Liver (tissue), 9 donors: Measurements from ENCODE around the gene KDELR3. TPM values are rescaled to one million over a fixed set of nuclear protein-coding genes. Genes with fewer than 3 reads are reported as not detected.

Experiments used
- DNase-seq: peaks from one replicate; pipeline ENCODE4 v3.0.0-alpha.2; 2017; ENCODE audit warnings: low spot score
- H3K27ac ChIP-seq, 2 donors: one replicate each; pipeline ENCODE4 v1.7.0; 2013; ENCODE audit warnings: inconsistent platforms in 2 of 2, low read length in 2 of 2, control low read depth in 1 of 2, low read depth in 1 of 2, mild to moderate bottlenecking in 1 of 2
- H3K27me3 ChIP-seq, 4 donors: one replicate each; pipeline versions ENCODE4 v1.6.1 to v1.7.0; 2013; ENCODE audit warnings: low read length in 3 of 4, inconsistent platforms in 1 of 4, mild to moderate bottlenecking in 1 of 4, moderate library complexity in 1 of 4; ENCODE audit not compliant: control insufficient read depth in 4 of 4, insufficient read depth in 4 of 4
- H3K36me3 ChIP-seq, 4 donors: one replicate each; pipeline versions ENCODE4 v1.6.1 to v1.7.0; 2013; ENCODE audit warnings: low read length in 3 of 4, mild to moderate bottlenecking in 3 of 4, low read depth in 1 of 4, moderate library complexity in 1 of 4; ENCODE audit not compliant: control insufficient read depth in 4 of 4, insufficient read depth in 3 of 4
- H3K4me1 ChIP-seq, 4 donors: one replicate each; pipeline versions ENCODE4 v1.6.1 to v1.7.0; 2013; ENCODE audit warnings: low read length in 3 of 4, mild to moderate bottlenecking in 3 of 4, moderate library complexity in 1 of 4; ENCODE audit not compliant: control insufficient read depth in 4 of 4, insufficient read depth in 4 of 4
- H3K4me3 ChIP-seq, 3 donors: one replicate each; pipeline versions ENCODE4 v1.6.1 to v1.7.0; 2013; ENCODE audit warnings: low read length in 3 of 3, control low read depth in 1 of 3, low read depth in 1 of 3, mild to moderate bottlenecking in 1 of 3
- H3K9ac ChIP-seq, 2 donors: one replicate each; pipeline ENCODE4 v1.7.0; 2013; ENCODE audit warnings: low read length in 2 of 2, mild to moderate bottlenecking in 2 of 2, moderate library complexity in 2 of 2, control low read depth in 1 of 2, low read depth in 1 of 2
- H3K9me3 ChIP-seq, 4 donors: one replicate each; pipeline versions ENCODE4 v1.6.1 to v1.7.0; 2013; ENCODE audit warnings: low read length in 3 of 4; ENCODE audit not compliant: control insufficient read depth in 4 of 4
- EGR1 ChIP-seq, 2 donors: IDR thresholded peaks; 2 replicates each; pipeline ENCODE4 v1.6.1; 2016 to 2018; ENCODE audit warnings: antibody characterized with exemption in 2 of 2, low read depth in 2 of 2
- FOXA1 ChIP-seq: IDR thresholded peaks from 2 replicates; pipeline ENCODE4 v1.6.1; 2016; ENCODE audit warnings: antibody characterized with exemption
- FOXA2 ChIP-seq: IDR thresholded peaks from 2 replicates; pipeline ENCODE4 v1.6.1; 2016; ENCODE audit warnings: antibody characterized with exemption
- GABPA ChIP-seq, 2 donors: IDR thresholded peaks in 1 of 2; conservative IDR thresholded peaks in 1 of 2; 2 replicates each; pipeline ENCODE4 v1.6.1; 2016; ENCODE audit warnings: antibody characterized with exemption in 2 of 2, mild to moderate bottlenecking in 1 of 2, moderate library complexity in 1 of 2
- HNF4G ChIP-seq: IDR thresholded peaks from 2 replicates; pipeline ENCODE4 v1.6.1; 2016; ENCODE audit warnings: antibody characterized with exemption
- JUND ChIP-seq, 2 donors: IDR thresholded peaks; 2 replicates each; pipeline ENCODE4 v1.6.1; 2016; ENCODE audit warnings: antibody characterized with exemption in 2 of 2
- NR2F2 ChIP-seq: IDR thresholded peaks from 2 replicates; pipeline ENCODE4 v1.6.1; 2016; ENCODE audit warnings: antibody characterized with exemption
- RAD21 ChIP-seq, 2 donors: IDR thresholded peaks; 2 replicates each; pipeline ENCODE4 v1.6.1; 2016; ENCODE audit warnings: antibody characterized with exemption in 2 of 2, mild to moderate bottlenecking in 2 of 2
- SP1 ChIP-seq: IDR thresholded peaks from 2 replicates; pipeline ENCODE4 v1.6.1; 2018; ENCODE audit warnings: antibody characterized with exemption, mild to moderate bottlenecking
- TAF1 ChIP-seq: conservative IDR thresholded peaks from 2 replicates; pipeline ENCODE4 v1.6.1; 2016; ENCODE audit warnings: antibody characterized with exemption, mild to moderate bottlenecking
- YY1 ChIP-seq: IDR thresholded peaks from 2 replicates; pipeline ENCODE4 v1.6.1; 2016; ENCODE audit warnings: antibody characterized with exemption, mild to moderate bottlenecking
- WGBS: extraction: QIAGEN DNeasy Blood & Tissue Kit; methylation state at CpG from one replicate; pipeline ENCODE4 v1.1.7; 2013; 5-methylcytosine and 5-hydroxymethylcytosine counted together
- polyA plus RNA-seq, 2 donors: library from polyadenylated mRNA; stranded (reverse) in 1 of 2; unstranded in 1 of 2; fragments of 200-250 nt in 1 of 2; fragments of >200 nt in 1 of 2; fragmentation: Nextera tagmentation in 1 of 2; extraction: Ambion mirVana in 1 of 2; gene quantifications; one replicate each; pipeline versions ENCODE4 v1.2.1 to v1.2.3, GENCODE V29; 2013 to 2015
- total RNA-seq, 2 donors: library from RNA; depleted of rRNA; stranded (reverse); fragments of >200 nt; gene quantifications; one replicate each; pipeline ENCODE4 v1.2.3, GENCODE V29; 2014
- TF ChIP-seq, protein P1 (sequence below): fragments of 150-350 bp; IDR thresholded peaks from 2 replicates; pipeline ENCODE4 v1.5.1; 2017; ENCODE audit warnings: improper control_type of control experiment, low read depth, low read length; ENCODE audit not compliant: missing input control
- TF ChIP-seq, protein P2 (sequence below): IDR thresholded peaks from 2 replicates; pipeline ENCODE4 v1.6.1; 2016; ENCODE audit warnings: antibody characterized with exemption
- TF ChIP-seq, protein P3 (sequence below): IDR thresholded peaks from 2 replicates; pipeline ENCODE4 v1.6.1; 2016; ENCODE audit warnings: antibody characterized with exemption, mild to moderate bottlenecking
- TF ChIP-seq, protein P4 (sequence below): IDR thresholded peaks from 2 replicates; pipeline ENCODE4 v1.6.1; 2016; ENCODE audit warnings: antibody characterized with exemption
- donor health status: healthy.
- donor health status: healthy.
- donor health status: healthy.
- donor health status: healthy.
- donor health status: healthy.

KDELR3 gene
- total and polyA plus RNA-seq, 4 donors, result 3.5 to 12.8 (median 9.5) TPM

DNA sequence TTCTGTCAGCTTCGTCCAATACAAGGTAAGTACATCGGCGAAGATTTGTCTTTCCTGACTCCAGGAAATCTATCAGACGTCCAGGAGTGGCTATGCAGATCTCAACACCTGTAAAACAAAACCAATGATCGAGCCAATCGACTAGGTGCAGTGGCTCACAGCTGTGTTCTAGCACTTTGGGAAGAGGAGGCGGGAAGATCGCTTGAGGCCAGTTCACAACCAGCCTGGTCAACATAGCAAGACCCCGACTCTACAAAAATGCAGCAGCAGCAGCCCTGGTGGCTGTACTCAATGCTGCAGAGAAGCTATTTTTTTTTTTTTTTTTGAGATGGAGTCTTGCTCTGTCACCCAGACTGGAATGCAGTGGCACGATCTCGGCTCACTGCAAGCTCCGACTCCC is 27.0 kb downstream of the KDELR3 start (continued):
- TF ChIP-seq, protein P1, sequence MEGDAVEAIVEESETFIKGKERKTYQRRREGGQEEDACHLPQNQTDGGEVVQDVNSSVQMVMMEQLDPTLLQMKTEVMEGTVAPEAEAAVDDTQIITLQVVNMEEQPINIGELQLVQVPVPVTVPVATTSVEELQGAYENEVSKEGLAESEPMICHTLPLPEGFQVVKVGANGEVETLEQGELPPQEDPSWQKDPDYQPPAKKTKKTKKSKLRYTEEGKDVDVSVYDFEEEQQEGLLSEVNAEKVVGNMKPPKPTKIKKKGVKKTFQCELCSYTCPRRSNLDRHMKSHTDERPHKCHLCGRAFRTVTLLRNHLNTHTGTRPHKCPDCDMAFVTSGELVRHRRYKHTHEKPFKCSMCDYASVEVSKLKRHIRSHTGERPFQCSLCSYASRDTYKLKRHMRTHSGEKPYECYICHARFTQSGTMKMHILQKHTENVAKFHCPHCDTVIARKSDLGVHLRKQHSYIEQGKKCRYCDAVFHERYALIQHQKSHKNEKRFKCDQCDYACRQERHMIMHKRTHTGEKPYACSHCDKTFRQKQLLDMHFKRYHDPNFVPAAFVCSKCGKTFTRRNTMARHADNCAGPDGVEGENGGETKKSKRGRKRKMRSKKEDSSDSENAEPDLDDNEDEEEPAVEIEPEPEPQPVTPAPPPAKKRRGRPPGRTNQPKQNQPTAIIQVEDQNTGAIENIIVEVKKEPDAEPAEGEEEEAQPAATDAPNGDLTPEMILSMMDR, result no peak
- TF ChIP-seq EGR1 (IDR thresholded peaks at IDR 0.05; ENCODE audit: low read depth in 2 of 2), result no peak
- no peak for TF ChIP-seq GABPA (IDR thresholded peaks at IDR 0.05 in 1 of 2, conservative IDR thresholded peaks at IDR 0.05 in 1 of 2)
- no peak for TF ChIP-seq RAD21 (IDR thresholded peaks at IDR 0.05)

DNA sequence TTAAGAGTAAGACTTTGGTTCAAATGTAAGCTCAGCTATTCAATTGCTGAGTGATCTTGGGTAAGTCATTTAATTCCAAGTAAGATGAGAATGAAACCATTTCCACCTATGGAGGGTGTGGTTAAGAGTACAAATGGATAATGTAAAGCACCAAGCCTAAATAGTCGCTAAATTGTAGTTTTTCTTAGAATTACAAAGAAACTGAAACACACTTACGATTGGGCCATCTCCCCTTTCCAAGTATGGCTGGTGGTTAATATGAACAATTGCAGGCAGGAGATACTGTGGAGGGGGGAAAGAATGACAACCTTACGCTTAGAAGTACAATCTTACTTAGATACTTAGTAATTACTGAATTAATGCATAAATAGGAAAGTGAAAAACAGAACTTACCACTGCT is 30.0 kb downstream of the KDELR3 start:
- Histone ChIP-seq H3K4me1 (peaks cover 0 to 8% (median 4%) of the 10 kb centered on the region in 4 donors), H3K9ac (no peak overlapping the region), H3K9me3 (no peaks in the 10 kb centered on the region), H3K27ac (no peak overlapping the region), H3K4me3 (no peak overlapping the region), H3K36me3 (peaks cover 14 to 73% (median 68%) of the 10 kb centered on the region in 4 donors), H3K27me3 (no peaks in the 10 kb centered on the region)
- WGBS, result 90% methylated on average over 3 of the region's 3 CpGs
- TF ChIP-seq, protein P1, result no peak
- TF ChIP-seq, protein P2, sequence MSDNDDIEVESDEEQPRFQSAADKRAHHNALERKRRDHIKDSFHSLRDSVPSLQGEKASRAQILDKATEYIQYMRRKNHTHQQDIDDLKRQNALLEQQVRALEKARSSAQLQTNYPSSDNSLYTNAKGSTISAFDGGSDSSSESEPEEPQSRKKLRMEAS, result no peak
- no peak for TF ChIP-seq HNF4G
- TF ChIP-seq JUND (IDR thresholded peaks at IDR 0.05), result no peak
- TF ChIP-seq, protein P3, sequence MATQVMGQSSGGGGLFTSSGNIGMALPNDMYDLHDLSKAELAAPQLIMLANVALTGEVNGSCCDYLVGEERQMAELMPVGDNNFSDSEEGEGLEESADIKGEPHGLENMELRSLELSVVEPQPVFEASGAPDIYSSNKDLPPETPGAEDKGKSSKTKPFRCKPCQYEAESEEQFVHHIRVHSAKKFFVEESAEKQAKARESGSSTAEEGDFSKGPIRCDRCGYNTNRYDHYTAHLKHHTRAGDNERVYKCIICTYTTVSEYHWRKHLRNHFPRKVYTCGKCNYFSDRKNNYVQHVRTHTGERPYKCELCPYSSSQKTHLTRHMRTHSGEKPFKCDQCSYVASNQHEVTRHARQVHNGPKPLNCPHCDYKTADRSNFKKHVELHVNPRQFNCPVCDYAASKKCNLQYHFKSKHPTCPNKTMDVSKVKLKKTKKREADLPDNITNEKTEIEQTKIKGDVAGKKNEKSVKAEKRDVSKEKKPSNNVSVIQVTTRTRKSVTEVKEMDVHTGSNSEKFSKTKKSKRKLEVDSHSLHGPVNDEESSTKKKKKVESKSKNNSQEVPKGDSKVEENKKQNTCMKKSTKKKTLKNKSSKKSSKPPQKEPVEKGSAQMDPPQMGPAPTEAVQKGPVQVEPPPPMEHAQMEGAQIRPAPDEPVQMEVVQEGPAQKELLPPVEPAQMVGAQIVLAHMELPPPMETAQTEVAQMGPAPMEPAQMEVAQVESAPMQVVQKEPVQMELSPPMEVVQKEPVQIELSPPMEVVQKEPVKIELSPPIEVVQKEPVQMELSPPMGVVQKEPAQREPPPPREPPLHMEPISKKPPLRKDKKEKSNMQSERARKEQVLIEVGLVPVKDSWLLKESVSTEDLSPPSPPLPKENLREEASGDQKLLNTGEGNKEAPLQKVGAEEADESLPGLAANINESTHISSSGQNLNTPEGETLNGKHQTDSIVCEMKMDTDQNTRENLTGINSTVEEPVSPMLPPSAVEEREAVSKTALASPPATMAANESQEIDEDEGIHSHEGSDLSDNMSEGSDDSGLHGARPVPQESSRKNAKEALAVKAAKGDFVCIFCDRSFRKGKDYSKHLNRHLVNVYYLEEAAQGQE, result no peak
- no peak for TF ChIP-seq SP1
- no peak for TF ChIP-seq FOXA2
- TF ChIP-seq GABPA (IDR thresholded peaks at IDR 0.05 in 1 of 2, conservative IDR thresholded peaks at IDR 0.05 in 1 of 2), result no peak
- TF ChIP-seq NR2F2, result no peak
- no peak for TF ChIP-seq EGR1 (IDR thresholded peaks at IDR 0.05; ENCODE audit: low read depth in 2 of 2)
- no peak for TF ChIP-seq RAD21 (IDR thresholded peaks at IDR 0.05)
- TF ChIP-seq, protein P4, sequence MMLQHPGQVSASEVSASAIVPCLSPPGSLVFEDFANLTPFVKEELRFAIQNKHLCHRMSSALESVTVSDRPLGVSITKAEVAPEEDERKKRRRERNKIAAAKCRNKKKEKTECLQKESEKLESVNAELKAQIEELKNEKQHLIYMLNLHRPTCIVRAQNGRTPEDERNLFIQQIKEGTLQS, result no peak
- TF ChIP-seq YY1, result no peak
- TF ChIP-seq TAF1, result no peak
- no peak for TF ChIP-seq FOXA1
- no peak for DNase-seq
